OCI-LY7 (cell line): ENCODE measurements around the gene GPATCH8. TPM values are rescaled to one million over a fixed set of nuclear protein-coding genes. Genes with fewer than 3 reads are reported as not detected.

Source experiments
- BruUV-seq: library from RNA; stranded (reverse); fragments of 400-500 nt; replicated peaks from 2 replicates; lab custom pipeline; 2021; lab: Mats Ljungman, UMichigan
- CTCF ChIA-PET: fragments of 300-600 bp; sonication (Branson Sonifier 250); formaldehyde crosslinking; loops from one replicate; lab custom pipeline; 2022; ENCODE audit warnings: antibody characterized with exemption; ENCODE audit not compliant: unreplicated experiment; lab: Charles Lee
- POLR2A ChIA-PET: fragments of 300-600 bp; sonication (Branson Sonifier 250); formaldehyde crosslinking; loops from one replicate; lab custom pipeline; 2022; ENCODE audit warnings: antibody characterized with exemption; lab: Charles Lee
- DNase-seq: peaks from one replicate; pipeline ENCODE4 v3.0.0-alpha.2; 2015; ENCODE audit warnings: low spot score
- H2AFZ ChIP-seq: fragments of 200-600 bp; sonication (generic), shearing (Covaris generic); 2 replicates; pipeline ENCODE4 v1.6.1; 2014; ENCODE audit warnings: mild to moderate bottlenecking, antibody characterized with exemption, low read length, moderate library complexity
- H3K27ac ChIP-seq: fragments of 200-600 bp; sonication (generic); 2 replicates; pipeline ENCODE4 v1.5.1; 2014; ENCODE audit warnings: mixed run types, low read depth, mild to moderate bottlenecking, moderate library complexity, low read length, inconsistent platforms; ENCODE audit not compliant: poor library complexity, severe bottlenecking
- H3K36me3 ChIP-seq: fragments of 200-600 bp; sonication (generic); 2 replicates; pipeline ENCODE4 v1.6.1; 2014; ENCODE audit warnings: mild to moderate bottlenecking, antibody characterized with exemption, low read length, moderate library complexity, mixed read lengths; ENCODE audit not compliant: insufficient read depth
- H3K4me1 ChIP-seq: fragments of 200-600 bp; sonication (generic); 2 replicates; pipeline ENCODE4 v1.5.1; 2014; ENCODE audit warnings: mild to moderate bottlenecking, low read length; ENCODE audit not compliant: insufficient read depth, poor library complexity, severe bottlenecking
- H3K4me2 ChIP-seq: fragments of 200-600 bp; sonication (generic); 2 replicates; pipeline ENCODE4 v1.6.1; 2014; ENCODE audit warnings: mild to moderate bottlenecking, low read length
- H3K4me3 ChIP-seq: fragments of 200-600 bp; sonication (generic); 2 replicates; pipeline ENCODE4 v1.5.1; 2014; ENCODE audit warnings: mild to moderate bottlenecking, low read depth, low read length; ENCODE audit not compliant: poor library complexity, severe bottlenecking
- H3K79me2 ChIP-seq: fragments of 200-600 bp; sonication (generic); 2 replicates; pipeline ENCODE4 v1.6.1; 2016; ENCODE audit warnings: low read depth, mild to moderate bottlenecking, low read length, moderate library complexity, mixed read lengths; ENCODE audit not compliant: insufficient read depth
- H3K9me2 ChIP-seq: fragments of 200-600 bp; sonication (generic); 2 replicates; pipeline ENCODE4 v1.6.1; 2016; ENCODE audit warnings: mild to moderate bottlenecking, low read length, mixed read lengths; ENCODE audit not compliant: insufficient read depth
- H3K9me3 ChIP-seq: fragments of 200-600 bp; sonication (generic); 2 replicates; pipeline ENCODE4 v1.6.1; 2014; ENCODE audit warnings: mild to moderate bottlenecking, mixed run types, low read length, mixed read lengths
- H4K20me1 ChIP-seq: fragments of 200-600 bp; sonication (generic); 2 replicates; pipeline ENCODE4 v1.6.1; 2014; ENCODE audit warnings: mild to moderate bottlenecking, antibody characterized with exemption, low read length, moderate library complexity, mixed read lengths; ENCODE audit not compliant: insufficient read depth
- EZH2phosphoT487 ChIP-seq: fragments of 200-600 bp; sonication (generic); IDR thresholded peaks from 2 replicates; pipeline ENCODE4 v1.6.1; 2018; ENCODE audit warnings: low read depth, borderline replicate concordance, mild to moderate bottlenecking, mixed run types, antibody characterized with exemption, low read length, moderate library complexity, mixed read lengths
- intact Hi-C: fragments of 100-400 bp; cut with micrococcal nuclease; formaldehyde crosslinking; loops from one replicate; pipeline ENCODE4 v1.10.0; 2022; ENCODE audit not compliant: unreplicated experiment
- total RNA-seq, 2 experiments: library from RNA; depleted of rRNA in 1 of 2; stranded (reverse); fragments of >200 nt in 1 of 2; shearing (Covaris generic) in 1 of 2; gene quantifications; 2 replicates each; pipeline ENCODE4 v1.2.3, GENCODE V29; 2014 to 2022
- TF ChIP-seq, protein P1 (sequence below): fragments of 200-600 bp; sonication (generic); conservative IDR thresholded peaks from 2 replicates; pipeline ENCODE4 v1.5.1; 2014; ENCODE audit warnings: mild to moderate bottlenecking, antibody characterized with exemption, low read length, moderate library complexity, mixed read lengths

The GPATCH8 gene
- total RNA-seq, 2 experiments from 2014 or later, result 24.7 to 61.1 TPM

DNA sequence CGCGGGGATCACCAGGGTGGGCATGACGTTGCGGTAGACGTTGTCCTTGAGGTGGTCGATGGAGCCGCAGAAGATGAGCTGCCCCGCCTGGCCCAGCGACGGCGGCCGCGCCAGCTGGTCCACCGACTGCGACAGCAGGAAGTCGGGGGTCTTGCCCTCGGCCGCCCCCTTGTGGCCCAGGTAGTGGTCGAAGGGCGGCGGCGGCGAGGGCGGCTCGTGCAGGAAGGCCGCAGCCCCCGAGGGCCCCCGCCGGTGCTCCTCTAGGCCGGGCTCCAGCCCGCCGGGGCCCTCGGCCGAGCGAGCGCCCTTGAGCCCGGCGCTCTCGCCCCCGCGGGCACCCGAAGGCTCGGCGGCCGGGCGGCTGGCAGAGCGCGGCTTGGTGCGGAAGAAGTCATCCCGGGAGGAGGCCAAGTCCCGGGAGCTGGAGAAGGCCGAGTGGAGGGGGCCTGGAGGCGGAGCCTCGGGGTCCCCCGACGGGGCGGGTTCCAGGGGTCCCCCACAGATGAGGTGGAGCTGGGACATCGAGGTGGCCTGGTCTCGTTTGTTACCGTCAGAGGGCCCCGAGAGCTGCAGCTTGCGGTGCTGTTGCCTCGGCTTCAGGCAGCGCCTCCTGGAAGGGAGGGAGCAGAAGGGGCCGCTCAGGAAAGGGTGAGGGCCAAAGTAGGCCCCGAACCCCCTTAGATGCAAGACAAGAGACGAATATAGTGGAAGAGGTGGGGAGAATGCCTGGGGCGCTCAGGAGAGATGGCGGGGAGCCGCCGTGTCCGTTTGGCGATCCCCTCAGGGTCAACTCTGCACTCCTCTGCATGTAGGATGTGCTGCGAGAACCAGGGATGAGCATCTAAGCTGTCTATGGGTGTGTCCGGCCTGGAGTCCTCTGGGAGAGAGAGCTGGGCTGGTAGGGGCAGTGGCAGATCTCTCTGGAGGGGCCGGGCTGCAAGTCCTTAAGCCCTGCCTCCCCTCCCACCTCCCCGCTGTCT lies 148.3 kb downstream of the GPATCH8 start:
- H3K4me3 ChIP-seq, result no peak overlapping the region
- no peak for TF ChIP-seq EZH2phosphoT487
- TF ChIP-seq, protein P1, sequence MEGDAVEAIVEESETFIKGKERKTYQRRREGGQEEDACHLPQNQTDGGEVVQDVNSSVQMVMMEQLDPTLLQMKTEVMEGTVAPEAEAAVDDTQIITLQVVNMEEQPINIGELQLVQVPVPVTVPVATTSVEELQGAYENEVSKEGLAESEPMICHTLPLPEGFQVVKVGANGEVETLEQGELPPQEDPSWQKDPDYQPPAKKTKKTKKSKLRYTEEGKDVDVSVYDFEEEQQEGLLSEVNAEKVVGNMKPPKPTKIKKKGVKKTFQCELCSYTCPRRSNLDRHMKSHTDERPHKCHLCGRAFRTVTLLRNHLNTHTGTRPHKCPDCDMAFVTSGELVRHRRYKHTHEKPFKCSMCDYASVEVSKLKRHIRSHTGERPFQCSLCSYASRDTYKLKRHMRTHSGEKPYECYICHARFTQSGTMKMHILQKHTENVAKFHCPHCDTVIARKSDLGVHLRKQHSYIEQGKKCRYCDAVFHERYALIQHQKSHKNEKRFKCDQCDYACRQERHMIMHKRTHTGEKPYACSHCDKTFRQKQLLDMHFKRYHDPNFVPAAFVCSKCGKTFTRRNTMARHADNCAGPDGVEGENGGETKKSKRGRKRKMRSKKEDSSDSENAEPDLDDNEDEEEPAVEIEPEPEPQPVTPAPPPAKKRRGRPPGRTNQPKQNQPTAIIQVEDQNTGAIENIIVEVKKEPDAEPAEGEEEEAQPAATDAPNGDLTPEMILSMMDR, result peak; percentile 63
- peaks cover 49% of the 10 kb centered on the region for H3K4me1 ChIP-seq
- 0 out of 2 replicates have a peak overlapping the region, but pooled peaks have one; percentile 31 for H3K4me2 ChIP-seq
- no peaks in the 10 kb centered on the region for H3K9me3 ChIP-seq
- H2AFZ ChIP-seq, result no peak overlapping the region
- no peaks in the 10 kb centered on the region for H4K20me1 ChIP-seq
- DNase-seq, result peak; percentile 66
- H3K27ac ChIP-seq, result no peak overlapping the region
- ChIA-PET CTCF (no interaction called here), POLR2A (no interaction called here)
- intact Hi-C loops, result no loop called here
- H3K9me2 ChIP-seq, result no peaks in the 10 kb centered on the region
- no TSS peak for BruUV-seq
- H3K36me3 ChIP-seq, result peaks cover 36% of the 10 kb centered on the region
- no peaks in the 10 kb centered on the region for H3K79me2 ChIP-seq

DNA sequence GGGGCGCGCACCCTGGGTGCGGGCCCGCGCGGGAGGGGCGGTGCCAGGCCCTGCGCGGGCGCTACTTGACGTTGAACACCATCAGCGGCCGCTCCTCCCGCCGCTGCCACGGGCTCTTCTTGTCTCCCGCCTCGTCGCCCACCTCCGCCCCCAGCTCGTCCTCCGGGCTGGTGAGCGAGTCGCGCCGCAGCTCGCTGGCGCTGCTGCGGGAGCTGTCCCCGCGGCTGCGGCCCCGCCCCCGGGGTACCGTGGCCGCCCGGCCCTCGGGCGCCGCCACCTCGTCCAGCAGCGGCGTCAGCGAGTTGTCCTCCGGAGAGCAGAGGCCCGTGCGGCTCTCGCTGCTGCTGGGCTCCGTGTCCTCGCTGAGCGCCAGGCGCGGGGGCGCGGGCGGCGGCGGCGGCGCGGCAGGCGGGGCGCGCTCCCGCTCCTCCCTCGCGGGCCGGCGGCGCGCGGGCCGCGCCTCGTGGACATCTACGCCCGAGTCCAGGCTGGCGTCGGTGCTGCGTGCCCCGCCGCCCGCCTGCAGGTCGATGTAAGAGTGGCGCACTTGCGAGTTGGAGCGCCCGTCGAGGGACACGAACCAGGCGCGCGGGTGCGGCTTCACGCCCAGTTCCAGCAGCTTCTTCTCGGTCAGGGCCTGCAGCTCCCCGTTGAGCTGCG lies 149.4 kb downstream of the GPATCH8 start:
- Histone ChIP-seq H3K9me3 (no peaks in the 10 kb centered on the region), H2AFZ (no peak overlapping the region), H4K20me1 (no peaks in the 10 kb centered on the region), H3K4me1 (peaks cover 49% of the 10 kb centered on the region), H3K36me3 (peaks cover 46% of the 10 kb centered on the region), H3K79me2 (0 out of 2 replicates have a peak, but pooled peaks cover 6% of the 10 kb centered on the region), H3K27ac (no peak overlapping the region), H3K9me2 (no peaks in the 10 kb centered on the region), H3K4me2 (no peak overlapping the region), H3K4me3 (no peak overlapping the region)
- POLR2A ChIA-PET, result no interaction called here
- no peak for DNase-seq
- CTCF ChIA-PET, result no interaction called here
- TF ChIP-seq EZH2phosphoT487, result no peak
- TF ChIP-seq, protein P1, result no peak
- intact Hi-C loops, result no loop called here
- BruUV-seq, result no TSS peak
